K562 (cell line): ENCODE data around the gene NOP58. TPM values are rescaled to one million over a fixed set of nuclear protein-coding genes. Genes with fewer than 3 reads are reported as not detected.

ENCODE experiments used
- ATF2 ChIP-seq: sonication (generic); formaldehyde crosslinking; IDR thresholded peaks from 2 replicates; pipeline ENCODE4 v1.8.1; 2022; ENCODE audit warnings: missing genetic modification reagents
- BCLAF1 ChIP-seq, 2 experiments: fragments of 450-650 bp in 1 of 2; IDR thresholded peaks; 2 replicates each; pipeline ENCODE4 v1.6.1; 2011 to 2017; ENCODE audit warnings: low read depth in 2 of 2, antibody characterized with exemption in 1 of 2, borderline replicate concordance in 1 of 2, low read length in 1 of 2, mild to moderate bottlenecking in 1 of 2, mixed read lengths in 1 of 2; ENCODE audit not compliant: control insufficient read depth in 1 of 2
- EWSR1 ChIP-seq: fragments of 450-650 bp; IDR thresholded peaks from 2 replicates; pipeline ENCODE4 v1.6.1; 2018; ENCODE audit warnings: borderline replicate concordance, mild to moderate bottlenecking, low read depth, moderate library complexity; ENCODE audit not compliant: partially characterized antibody
- FOS ChIP-seq: IDR thresholded peaks from 3 replicates; pipeline ENCODE4 v1.6.1; 2011; ENCODE audit not compliant: insufficient read length; ENCODE audit errors: extremely low read depth
- FOXA3 ChIP-seq, 2 experiments: fragments of 450-650 bp in 1 of 2; sonication (generic) in 1 of 2; formaldehyde crosslinking; IDR thresholded peaks in 1 of 2; conservative IDR thresholded peaks in 1 of 2; 2 replicates each; pipeline versions ENCODE4 v1.4.0 to v1.8.0; 2020 to 2022; ENCODE audit warnings: mild to moderate bottlenecking in 2 of 2, missing genetic modification reagents in 1 of 2
- NR2C2 ChIP-seq, 2 experiments: fragments of 200-800 bp in 1 of 2; sonication (Bioruptor generic) in 1 of 2; sonication (generic) in 1 of 2; formaldehyde crosslinking in 1 of 2; IDR thresholded peaks; 2 replicates each; pipeline versions ENCODE4 v1.6.1 to v1.8.0; 2016 to 2022; ENCODE audit warnings: mild to moderate bottlenecking in 1 of 2, missing compliant biosample characterization in 1 of 2, missing genetic modification characterization in 1 of 2, missing genetic modification reagents in 1 of 2
- RBM39 ChIP-seq: fragments of 200-400 bp; formaldehyde crosslinking; optimal IDR thresholded peaks from 2 replicates; pipeline ENCODE3; 2018; ENCODE audit warnings: low read depth, low read length
- RERE ChIP-seq: sonication (generic); formaldehyde crosslinking; IDR thresholded peaks from 2 replicates; pipeline ENCODE4 v1.8.0; 2023; ENCODE audit warnings: missing genetic modification reagents, mild to moderate bottlenecking, borderline replicate concordance
- ZNF140 ChIP-seq: fragments of 250-450 bp; sonication (Bioruptor Pico); IDR thresholded peaks from 2 replicates; pipeline ENCODE4 v1.8.0; 2021; ENCODE audit warnings: moderate library complexity, mild to moderate bottlenecking, inconsistent platforms
- ZNF589 ChIP-seq: fragments of 200-800 bp; sonication (Bioruptor generic); IDR thresholded peaks from 2 replicates; pipeline ENCODE4 v1.6.1; 2016; ENCODE audit warnings: low read depth, missing genetic modification characterization, missing compliant biosample characterization
- ZNF639 ChIP-seq, 2 experiments: fragments of 200-800 bp in 1 of 2; sonication (Bioruptor generic) in 1 of 2; sonication (generic) in 1 of 2; formaldehyde crosslinking in 1 of 2; IDR thresholded peaks in 1 of 2; conservative IDR thresholded peaks in 1 of 2; 2 replicates each; pipeline versions ENCODE4 v1.5.0 to v1.6.1; 2016 to 2020; ENCODE audit warnings: missing compliant biosample characterization in 1 of 2, missing genetic modification characterization in 1 of 2, missing genetic modification reagents in 1 of 2
- ZNF696 ChIP-seq: fragments of 250-450 bp; sonication (Bioruptor Pico); conservative IDR thresholded peaks from 2 replicates; pipeline ENCODE4 v1.4.0; 2020; ENCODE audit warnings: mild to moderate bottlenecking, moderate library complexity
- ZNF77 ChIP-seq: fragments of 250-450 bp; sonication (Bioruptor Pico); IDR thresholded peaks from 2 replicates; pipeline ENCODE4 v1.5.0; 2020
- polyA plus RNA-seq, 8 experiments: library from polyadenylated mRNA; depleted of rRNA in 4 of 8; stranded (reverse) in 5 of 8; unstranded in 3 of 8; fragments of >200 nt; fragmentation: Nextera tagmentation in 2 of 8; fragmentation: Illumina TruSeq in 1 of 8; extraction: Ambion mirVana in 2 of 8; extraction: Trizol in 1 of 8; gene quantifications; 2 replicates each; pipeline versions ENCODE4 v1.2.1 to v1.2.3, GENCODE V29; 2011 to 2014; ENCODE audit warnings: inconsistent platforms in 1 of 8, missing spikeins in 1 of 8
- total RNA-seq, 7 experiments: library from RNA; depleted of rRNA in 6 of 7; stranded (reverse); fragments of >200 nt in 6 of 7; fragmentation: Illumina TruSeq in 2 of 7; extraction: Trizol in 2 of 7; gene quantifications; 2 replicates each; pipeline versions ENCODE4 v1.2.1 to v1.2.3, GENCODE V29; 2011 to 2021; ENCODE audit warnings: low replicate concordance in 1 of 7

Gene NOP58
- total and polyA plus RNA-seq, 9 of the 15 experiments (the other 6 are each of a cell fraction or from before 2014, with no cell fraction given) = 132 to 332 (median 208) TPM

GRCh38 chr2:202265467-202266277, at the start of gene NOP58 (continued):
- TF ChIP-seq BCLAF1 (IDR thresholded peaks at IDR 0.05; ENCODE audit: borderline replicate concordance in 1 of 2, control insufficient read depth in 1 of 2, low read depth in 2 of 2, low read length in 1 of 2) = no peak
- TF ChIP-seq ZNF77 = no peak
- no peak for TF ChIP-seq ZNF140 (CRISPR knock-in tag)
- no peak for TF ChIP-seq RBM39
- TF ChIP-seq ZNF639 (CRISPR knock-in tag; conservative IDR thresholded peaks at IDR 0.05 in 1 of 2, IDR thresholded peaks at IDR 0.05 in 1 of 2) = no peak
- TF ChIP-seq FOS = no peak
- TF ChIP-seq NR2C2 (CRISPR knock-in tag; IDR thresholded peaks at IDR 0.05) = no peak
- no peak for TF ChIP-seq NR2C2 (tag; IDR thresholded peaks at IDR 0.05)
- TF ChIP-seq EWSR1 = no peak
- TF ChIP-seq ZNF696 (CRISPR knock-in tag) = no peak
- no peak for TF ChIP-seq ATF2
- no peak for TF ChIP-seq RERE
- no peak for TF ChIP-seq ZNF589
- TF ChIP-seq FOXA3 (CRISPR knock-in tag; conservative IDR thresholded peaks at IDR 0.05 in 1 of 2, IDR thresholded peaks at IDR 0.05 in 1 of 2) = no peak
